GM12864 (cell line): ENCODE measurements around the gene DOCK8.
A peak's percentile ranks its signal among the peaks of the same experiment; 100 is the strongest.

Experiments used
- DNase-seq: peaks from one replicate; pipeline ENCODE4 v3.0.0-alpha.2; 2011; ENCODE audit warnings: low read depth
- H3K4me3 ChIP-seq: 2 replicates; pipeline ENCODE4 v1.5.1; 2011; ENCODE audit warnings: mild to moderate bottlenecking, low read depth, low read length, control low read depth
- TF ChIP-seq, protein P1 (sequence below): IDR thresholded peaks from 2 replicates; pipeline ENCODE4 v1.5.1; 2011; ENCODE audit warnings: low read depth, mild to moderate bottlenecking, moderate library complexity, low read length, control low read depth, inconsistent platforms; ENCODE audit errors: missing control alignments

DOCK8 gene

DNA sequence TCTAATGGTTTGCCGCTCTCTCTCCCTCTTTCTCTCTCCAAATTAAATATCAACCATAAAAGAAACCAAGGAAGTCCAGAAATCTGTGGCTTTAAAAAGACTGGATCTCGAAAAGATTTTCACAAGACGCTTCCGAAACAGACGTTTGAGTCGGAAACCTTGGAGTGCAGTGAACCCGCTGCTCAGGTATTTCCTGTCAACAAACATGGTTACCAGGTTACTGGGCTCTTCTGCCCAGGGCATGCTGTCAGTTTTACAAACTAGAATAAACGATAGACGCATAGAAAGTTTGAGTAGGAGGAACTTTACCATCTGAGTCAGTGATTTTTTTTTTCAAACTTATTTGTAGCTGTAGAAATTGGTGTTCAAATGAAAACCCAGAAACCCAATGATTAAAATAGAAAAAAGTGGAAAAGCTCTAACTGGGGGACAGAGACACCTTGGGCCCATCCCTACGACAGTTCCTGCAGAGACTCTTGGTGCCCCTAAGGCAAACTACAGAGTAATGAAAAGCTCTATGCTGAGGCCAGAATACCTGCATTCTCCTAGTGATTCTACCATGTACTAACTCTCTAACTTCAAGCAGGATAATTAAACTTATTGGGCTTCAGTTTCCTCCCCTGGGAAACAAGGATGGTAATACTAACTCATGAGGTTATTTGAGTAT lies 90.0 kb downstream of the DOCK8 start:
- no peak for DNase-seq
- H3K4me3 ChIP-seq, result no peak overlapping the region
- TF ChIP-seq, protein P1, sequence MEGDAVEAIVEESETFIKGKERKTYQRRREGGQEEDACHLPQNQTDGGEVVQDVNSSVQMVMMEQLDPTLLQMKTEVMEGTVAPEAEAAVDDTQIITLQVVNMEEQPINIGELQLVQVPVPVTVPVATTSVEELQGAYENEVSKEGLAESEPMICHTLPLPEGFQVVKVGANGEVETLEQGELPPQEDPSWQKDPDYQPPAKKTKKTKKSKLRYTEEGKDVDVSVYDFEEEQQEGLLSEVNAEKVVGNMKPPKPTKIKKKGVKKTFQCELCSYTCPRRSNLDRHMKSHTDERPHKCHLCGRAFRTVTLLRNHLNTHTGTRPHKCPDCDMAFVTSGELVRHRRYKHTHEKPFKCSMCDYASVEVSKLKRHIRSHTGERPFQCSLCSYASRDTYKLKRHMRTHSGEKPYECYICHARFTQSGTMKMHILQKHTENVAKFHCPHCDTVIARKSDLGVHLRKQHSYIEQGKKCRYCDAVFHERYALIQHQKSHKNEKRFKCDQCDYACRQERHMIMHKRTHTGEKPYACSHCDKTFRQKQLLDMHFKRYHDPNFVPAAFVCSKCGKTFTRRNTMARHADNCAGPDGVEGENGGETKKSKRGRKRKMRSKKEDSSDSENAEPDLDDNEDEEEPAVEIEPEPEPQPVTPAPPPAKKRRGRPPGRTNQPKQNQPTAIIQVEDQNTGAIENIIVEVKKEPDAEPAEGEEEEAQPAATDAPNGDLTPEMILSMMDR, result no peak

DNA sequence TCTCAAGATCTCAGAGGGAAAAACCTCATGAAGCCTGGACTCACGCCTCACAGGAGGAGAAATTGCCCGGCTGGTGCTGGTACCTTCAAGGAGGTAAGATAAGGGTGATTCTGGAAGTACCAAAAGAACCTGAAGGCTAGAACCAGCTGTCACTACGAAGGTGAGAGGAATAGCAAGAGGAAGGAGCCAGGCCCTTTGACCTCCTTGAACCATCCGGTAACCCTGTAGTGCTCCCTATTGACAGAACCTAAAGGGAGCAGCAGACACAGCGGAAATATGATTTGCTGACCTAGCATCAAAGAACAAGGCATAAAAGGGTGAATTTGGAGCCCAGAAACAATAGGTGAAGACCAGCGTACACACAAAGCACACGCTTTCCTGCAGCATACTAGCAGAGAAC lies 92.2 kb downstream of the DOCK8 start:
- no peak overlapping the region for H3K4me3 ChIP-seq
- TF ChIP-seq, protein P1, result peak; percentile 46
- no peak for DNase-seq

DNA sequence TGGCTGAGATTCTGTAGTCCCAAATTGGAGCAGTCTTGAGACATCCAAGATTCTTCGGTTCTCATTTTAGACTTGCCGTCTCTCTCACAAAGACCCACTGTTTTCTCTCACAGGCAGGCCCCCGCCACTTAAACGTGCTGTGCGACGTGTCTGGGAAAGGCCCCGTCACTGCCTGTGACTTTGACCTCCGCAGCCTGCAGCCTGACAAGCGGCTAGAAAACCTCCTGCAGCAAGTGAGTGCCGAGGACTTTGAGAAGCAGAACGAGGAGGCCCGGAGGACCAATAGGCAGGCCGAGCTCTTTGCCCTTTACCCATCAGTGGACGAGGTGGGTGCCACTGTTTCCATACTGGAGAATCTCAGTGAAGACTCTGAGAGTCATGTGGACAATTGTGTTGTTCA lies 97.2 kb downstream of the DOCK8 start:
- no peak overlapping the region for H3K4me3 ChIP-seq
- no peak for DNase-seq
- TF ChIP-seq, protein P1, result no peak

DNA sequence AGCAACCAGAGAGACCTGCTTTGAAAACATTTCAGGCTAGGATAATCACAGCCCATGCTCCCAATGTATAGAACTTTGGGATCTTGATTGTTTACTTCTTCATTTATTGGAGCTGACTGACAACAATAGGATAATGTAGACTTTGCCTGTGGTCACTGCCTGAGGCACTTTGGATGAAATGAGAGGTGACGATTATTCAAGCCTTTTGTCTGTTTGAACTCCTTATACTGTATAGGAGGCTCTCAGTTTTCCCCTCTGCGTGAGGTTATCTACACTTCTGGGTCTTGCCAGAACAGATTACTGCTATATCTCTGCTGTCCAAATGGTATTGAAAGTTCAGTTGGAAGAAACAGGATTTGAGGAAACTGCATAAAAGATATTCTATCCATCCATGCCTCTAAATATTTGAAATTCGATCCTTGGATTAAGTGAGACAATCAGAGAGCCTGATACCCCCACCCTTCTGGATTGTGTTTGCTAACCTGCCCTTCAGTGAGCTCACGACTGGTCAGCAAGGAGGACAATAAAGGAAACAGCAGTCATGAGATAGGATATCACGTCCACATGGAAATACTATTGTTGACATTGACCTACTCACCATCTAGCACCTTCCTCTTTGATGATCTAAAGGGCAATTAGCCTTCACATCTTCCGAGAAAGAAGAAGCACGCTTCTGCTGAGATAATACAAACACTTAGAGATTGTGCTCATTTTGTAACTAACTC lies 98.1 kb downstream of the DOCK8 start:
- TF ChIP-seq, protein P1, result no peak
- no peak for DNase-seq

DNA sequence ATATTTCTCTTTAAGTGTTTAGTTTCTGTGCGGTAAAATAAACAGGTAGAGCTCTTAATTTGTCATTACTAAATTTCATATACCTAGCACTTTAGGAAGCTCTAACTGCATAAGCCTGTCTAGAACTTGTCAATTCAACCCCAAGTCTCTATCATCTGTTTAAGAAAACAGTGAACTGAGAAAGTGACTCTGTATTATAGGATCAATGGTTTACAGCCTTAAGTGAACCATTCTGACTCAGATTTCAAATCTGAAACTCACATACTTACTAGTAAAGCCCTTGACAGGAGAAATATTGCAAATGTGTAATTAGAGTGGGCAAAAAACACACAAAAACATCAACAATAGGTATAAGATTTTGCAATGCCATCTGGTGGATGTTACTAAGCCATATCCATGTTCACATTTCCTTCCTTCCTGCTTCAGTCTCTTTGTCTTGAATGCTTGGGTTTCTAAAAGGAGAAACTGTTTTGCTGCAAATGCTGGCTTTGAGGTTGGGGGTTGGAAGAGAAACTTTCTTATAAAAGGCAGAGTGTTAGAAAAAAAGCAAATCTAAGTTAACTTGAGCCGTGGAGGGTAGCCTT lies 101.8 kb downstream of the DOCK8 start:
- TF ChIP-seq, protein P1, result no peak
- H3K4me3 ChIP-seq, result no peak overlapping the region
- DNase-seq, result no peak

More for the DNA sequence above, 98.1 kb downstream of the DOCK8 start:
- H3K4me3 ChIP-seq, result no peak overlapping the region

DNA sequence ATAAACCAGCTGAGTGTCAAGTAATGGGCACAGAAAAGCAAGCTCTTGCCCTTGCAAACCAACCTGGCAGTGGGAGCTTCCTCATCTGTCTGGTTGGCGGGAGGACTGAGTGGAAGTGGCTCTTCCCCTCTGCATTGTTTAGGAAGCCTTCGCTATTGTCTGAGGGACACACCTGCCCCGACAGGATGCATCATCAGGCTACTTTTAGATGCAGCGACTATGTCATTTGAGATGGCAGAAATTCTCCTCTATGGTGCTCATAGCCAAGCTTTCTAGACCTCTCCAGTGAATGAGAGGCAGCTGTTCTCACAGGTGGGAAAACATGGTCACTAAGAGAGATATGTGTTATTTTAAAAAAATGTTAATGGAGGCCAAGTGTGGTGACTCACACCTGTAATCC lies 104.0 kb downstream of the DOCK8 start:
- H3K4me3 ChIP-seq, result no peak overlapping the region
- no peak for DNase-seq
- TF ChIP-seq, protein P1, result no peak
